Left cardiac atrium (tissue), 4 donors: ENCODE measurements around the gene CORIN. TPM values are rescaled to one million over a fixed set of nuclear protein-coding genes. Genes with fewer than 3 reads are reported as not detected.
A peak's percentile ranks its signal among the peaks of the same experiment; 100 is the strongest.
"Not testable (repeated sequence)": the region's sequence is repeated elsewhere in the genome, so short reads cannot be mapped to it uniquely, and the experiment has no call there.

Experiments used
- ATAC-seq, 2 donors: fragments of 200-7000 bp; cut with Tn5 transposase; one replicate each; pipeline ENCODE4 v1.9.1; 2020; ENCODE audit warnings: mild to moderate bottlenecking in 2 of 2, moderate library complexity in 2 of 2
- DNase-seq: peaks from one replicate; pipeline ENCODE4 v3.0.0-alpha.2; 2020
- intact Hi-C, 2 donors: fragments of 100-400 bp; cut with DNase I; formaldehyde crosslinking; loops; one replicate each; pipeline versions ENCODE4 v1.14.1 to v1.15.1; 2022 to 2023
- total RNA-seq, 2 donors: library from RNA; stranded (reverse); fragmentation: NEBNext Ultra II Directional; extraction: Animal tissue kit (Norgen Biotek cat#: 25700); gene quantifications; one replicate each; pipeline ENCODE4 v1.2.1, GENCODE V29; 2021
- donor health status: DM: no; HTN: yes; CAD: no.
- donor health status: DM: no; HTN: yes; CAD: no; lungs with severe emphysema.
- donor health status: DM: yes; HTN: yes; CAD: no.
- donor health status: Dilated cardiomyopathy.

The CORIN gene
- total RNA-seq, 2 donors from 2014 or later = 89.0 to 106 TPM

- intact Hi-C loops = no loop called here
- DNase-seq = no peak
- ATAC-seq = no peak
Measured at GRCh38 chr4:47790105-47790504, 47.8 kb downstream of the CORIN start.

GRCh38 chr4:47788126-47788525, 49.7 kb downstream of the CORIN start:
- intact Hi-C loops = loop anchor here in 1 of 2 donors (5.0 kb wide), 1 partner anchor 39 kb away; no protein-coding TSS in a partner anchor
- ATAC-seq = no peak
- DNase-seq = no peak

DNA sequence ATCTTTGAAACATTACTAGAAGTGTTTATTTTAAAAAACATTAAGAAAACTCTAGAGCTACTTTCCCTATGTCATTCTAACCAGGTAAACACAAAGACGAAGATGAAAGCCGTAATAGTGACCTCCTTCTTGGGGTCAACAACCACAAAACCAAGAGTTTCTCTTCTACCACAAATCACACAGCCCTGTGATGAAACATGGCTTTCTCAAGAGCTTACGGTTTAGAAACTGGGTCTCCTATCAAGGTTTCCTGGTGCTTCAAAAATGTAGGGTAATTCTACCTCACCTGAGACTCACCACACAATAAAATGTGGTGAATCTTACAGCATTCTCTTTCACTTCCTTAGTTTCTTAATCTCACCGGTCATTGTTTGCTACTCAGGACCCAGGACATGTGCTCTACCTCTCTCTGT, 50.9 kb downstream of the CORIN start:
- DNase-seq = no peak
- no peak for ATAC-seq
- intact Hi-C loops = loop anchor here in 1 of 2 donors (5.0 kb wide), 1 partner anchor 40 kb away; no protein-coding TSS in a partner anchor

- intact Hi-C loops = loop anchor here in 1 of 2 donors (5.0 kb wide), 1 partner anchor 42 kb away; no protein-coding TSS in a partner anchor
- DNase-seq (no peak), ATAC-seq (peak; percentile 90 to 91)
Measured at GRCh38 chr4:47785153-47785552, 52.7 kb downstream of the CORIN start.

DNA sequence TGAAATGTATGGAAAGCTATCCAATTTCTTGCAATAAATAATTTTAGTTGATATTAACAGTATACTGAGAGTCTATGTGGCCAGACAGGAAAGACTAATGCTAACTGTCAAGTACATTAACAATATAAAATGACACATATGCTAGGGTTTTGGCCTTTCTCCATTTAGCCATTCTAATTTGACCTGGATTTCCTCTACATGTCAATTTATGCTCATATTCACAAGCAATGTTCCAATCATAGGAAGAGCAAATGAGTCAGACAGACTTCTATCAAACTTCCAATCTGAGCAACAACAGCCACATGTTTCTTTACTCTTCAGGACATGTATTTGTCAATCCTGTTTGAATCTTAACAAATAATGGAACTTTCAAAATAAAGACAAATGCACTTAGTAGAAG, 53.6 kb downstream of the CORIN start:
- intact Hi-C loops = no loop called here
- DNase-seq (no peak), ATAC-seq (no peak)

GRCh38 chr4:47776353-47776752, 61.5 kb downstream of the CORIN start:
- no peak for DNase-seq
- intact Hi-C loops = no loop called here

GRCh38 chr4:47774079-47774478, 63.8 kb downstream of the CORIN start:
- ATAC-seq (no peak), DNase-seq (no peak)
- intact Hi-C loops = no loop called here

More at GRCh38 chr4:47776353-47776752, 61.5 kb downstream of the CORIN start:
- ATAC-seq = no peak

DNA sequence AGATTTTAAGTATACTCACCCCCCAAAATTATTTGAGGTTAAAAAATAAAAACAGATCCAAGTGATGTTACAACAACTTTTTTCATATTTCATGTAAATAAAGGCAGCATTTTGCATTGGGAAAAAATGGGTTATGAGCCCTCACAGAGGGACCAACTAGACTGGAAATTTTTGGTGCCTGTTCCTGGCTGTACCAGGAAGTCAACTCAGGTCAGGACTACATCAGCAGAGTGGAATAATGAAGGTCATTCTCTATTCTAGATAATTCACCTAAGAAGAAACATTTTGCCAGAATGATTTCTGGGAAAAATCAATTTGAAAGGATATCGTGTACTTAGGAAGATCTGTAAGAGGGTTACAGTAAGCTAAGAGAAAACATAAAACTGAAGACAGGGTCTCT, 66.8 kb downstream of the CORIN start:
- no peak for ATAC-seq
- intact Hi-C loops = no loop called here

GRCh38 chr4:47767956-47768355, 69.9 kb downstream of the CORIN start:
- ATAC-seq, intact Hi-C loops, DNase-seq: not testable (repeated sequence)

More for the DNA sequence above, 66.8 kb downstream of the CORIN start:
- no peak for DNase-seq

- DNase-seq = peak; percentile 27
- peak; percentile 81 to 94 for ATAC-seq
- intact Hi-C loops = no loop called here
Measured at GRCh38 chr4:47763279-47763678, 74.6 kb downstream of the CORIN start.

GRCh38 chr4:47762376-47763266, 75.2 kb downstream of the CORIN start:
- ATAC-seq (peak in 1 of 2 donors; percentile 66), DNase-seq (no peak)
- intact Hi-C loops = no loop called here

GRCh38 chr4:47753316-47753715, 84.6 kb downstream of the CORIN start:
- intact Hi-C loops = loop anchor here in 1 of 2 donors (5.0 kb wide), 1 partner anchor 79 kb away; no protein-coding TSS in a partner anchor
- not testable (repeated sequence) for ATAC-seq, DNase-seq

GRCh38 chr4:47752214-47752613, 85.7 kb downstream of the CORIN start:
- DNase-seq = no peak
- intact Hi-C loops = loop anchor here in 1 of 2 donors (5.0 kb wide), 1 partner anchor 80 kb away; no protein-coding TSS in a partner anchor
- ATAC-seq = peak; percentile 55 to 83

DNA sequence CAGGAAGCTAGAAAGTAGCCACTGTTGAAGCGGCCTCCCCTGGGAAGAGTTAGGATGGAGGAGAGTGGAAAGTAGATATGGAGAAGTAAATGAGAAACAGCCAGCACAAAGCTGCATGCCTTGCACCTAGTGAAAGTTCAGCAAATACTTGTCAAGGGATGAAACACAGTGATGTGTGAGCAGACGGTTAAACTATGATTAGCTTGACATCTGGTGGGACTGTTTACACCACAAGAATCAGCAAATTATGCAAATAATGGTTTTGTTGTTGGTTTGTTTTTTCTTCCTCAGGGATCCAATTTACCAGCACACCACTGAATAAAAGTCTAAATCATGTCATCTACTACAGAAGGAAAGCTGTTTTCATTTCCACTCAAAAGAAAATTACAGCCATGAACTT, 87.1 kb downstream of the CORIN start:
- ATAC-seq = no peak
- DNase-seq = no peak
- intact Hi-C loops = loop anchor here in 1 of 2 donors (5.0 kb wide), 1 partner anchor 82 kb away; no protein-coding TSS in a partner anchor

DNA sequence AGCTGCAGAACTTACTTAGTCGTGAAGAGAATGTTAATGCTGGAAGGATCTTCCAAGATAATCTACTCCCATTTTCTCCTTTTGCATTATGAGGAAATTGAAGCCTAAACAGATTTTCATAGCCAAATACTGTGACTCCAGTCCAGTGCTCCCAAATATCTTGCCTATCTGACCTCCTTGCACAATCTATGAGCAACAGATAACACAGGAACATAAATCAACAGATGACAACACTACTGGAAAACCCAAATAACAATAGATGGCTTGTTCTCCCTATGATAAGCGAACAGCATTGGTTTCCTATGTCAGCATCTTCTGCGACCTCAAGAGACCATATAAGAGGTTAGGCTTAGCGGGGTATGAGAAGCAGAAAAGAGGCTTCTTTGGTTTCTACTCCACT, 88.0 kb downstream of the CORIN start:
- intact Hi-C loops = loop anchor here in 1 of 2 donors (5.0 kb wide), 1 partner anchor 82 kb away; no protein-coding TSS in a partner anchor
- no peak for ATAC-seq
- no peak for DNase-seq

- no peak for ATAC-seq
Measured at GRCh38 chr4:47749060-47749459, 88.8 kb downstream of the CORIN start.

GRCh38 chr4:47747846-47748494, 89.9 kb downstream of the CORIN start:
- intact Hi-C loops = no loop called here
- ATAC-seq (peak in 1 of 2 donors; percentile 32), DNase-seq (no peak)

More at GRCh38 chr4:47749060-47749459, 88.8 kb downstream of the CORIN start:
- intact Hi-C loops = no loop called here
- DNase-seq = no peak

- DNase-seq (no peak), ATAC-seq (no peak)
- intact Hi-C loops = no loop called here
Measured at GRCh38 chr4:47747211-47747610, 90.7 kb downstream of the CORIN start.

DNA sequence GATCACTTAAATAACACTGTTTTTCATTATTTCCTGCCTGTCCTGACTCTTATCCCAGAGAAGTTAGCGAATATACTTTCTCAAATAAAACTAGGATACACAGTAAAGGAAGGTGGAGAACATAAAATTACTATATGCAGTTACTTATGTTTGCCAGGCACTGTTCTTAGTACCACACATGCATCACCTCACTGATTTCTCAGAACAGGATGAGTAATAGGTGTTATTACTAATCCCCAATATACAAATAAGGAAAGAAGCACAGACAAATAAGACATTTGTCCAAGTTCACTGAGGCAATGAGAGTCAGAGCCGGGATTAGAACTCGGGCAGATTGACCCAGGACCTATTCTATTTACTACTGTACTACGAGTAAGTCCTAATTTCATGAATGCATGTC, 91.7 kb downstream of the CORIN start:
- ATAC-seq (no peak), DNase-seq (no peak)
- intact Hi-C loops = no loop called here
